HUES6 (cell line): ENCODE measurements around the gene GSDME.

Source experiments
- H3K27ac ChIP-seq: 2 replicates; pipeline ENCODE4 v1.7.0; 2013; ENCODE audit warnings: low read depth, mild to moderate bottlenecking, low read length, inconsistent platforms
- H3K27me3 ChIP-seq: 2 replicates; pipeline ENCODE4 v1.6.1; 2013; ENCODE audit warnings: low read length; ENCODE audit not compliant: control insufficient read depth, insufficient read depth
- H3K36me3 ChIP-seq: 2 replicates; pipeline ENCODE4 v1.6.1; 2013; ENCODE audit warnings: low read length; ENCODE audit not compliant: control insufficient read depth, insufficient read depth
- H3K4me1 ChIP-seq: 2 replicates; pipeline ENCODE4 v1.6.1; 2013; ENCODE audit warnings: low read length; ENCODE audit not compliant: control insufficient read depth, insufficient read depth
- H3K4me3 ChIP-seq: 2 replicates; pipeline ENCODE4 v1.5.1; 2013; ENCODE audit warnings: low read depth, low read length
- H3K9ac ChIP-seq: one replicate; pipeline ENCODE4 v1.6.1; 2013; ENCODE audit warnings: mild to moderate bottlenecking, low read length
- H3K9me3 ChIP-seq: 2 replicates; pipeline ENCODE4 v1.6.1; 2013; ENCODE audit warnings: low read depth, low read length; ENCODE audit not compliant: control insufficient read depth, insufficient read depth

GSDME gene

DNA sequence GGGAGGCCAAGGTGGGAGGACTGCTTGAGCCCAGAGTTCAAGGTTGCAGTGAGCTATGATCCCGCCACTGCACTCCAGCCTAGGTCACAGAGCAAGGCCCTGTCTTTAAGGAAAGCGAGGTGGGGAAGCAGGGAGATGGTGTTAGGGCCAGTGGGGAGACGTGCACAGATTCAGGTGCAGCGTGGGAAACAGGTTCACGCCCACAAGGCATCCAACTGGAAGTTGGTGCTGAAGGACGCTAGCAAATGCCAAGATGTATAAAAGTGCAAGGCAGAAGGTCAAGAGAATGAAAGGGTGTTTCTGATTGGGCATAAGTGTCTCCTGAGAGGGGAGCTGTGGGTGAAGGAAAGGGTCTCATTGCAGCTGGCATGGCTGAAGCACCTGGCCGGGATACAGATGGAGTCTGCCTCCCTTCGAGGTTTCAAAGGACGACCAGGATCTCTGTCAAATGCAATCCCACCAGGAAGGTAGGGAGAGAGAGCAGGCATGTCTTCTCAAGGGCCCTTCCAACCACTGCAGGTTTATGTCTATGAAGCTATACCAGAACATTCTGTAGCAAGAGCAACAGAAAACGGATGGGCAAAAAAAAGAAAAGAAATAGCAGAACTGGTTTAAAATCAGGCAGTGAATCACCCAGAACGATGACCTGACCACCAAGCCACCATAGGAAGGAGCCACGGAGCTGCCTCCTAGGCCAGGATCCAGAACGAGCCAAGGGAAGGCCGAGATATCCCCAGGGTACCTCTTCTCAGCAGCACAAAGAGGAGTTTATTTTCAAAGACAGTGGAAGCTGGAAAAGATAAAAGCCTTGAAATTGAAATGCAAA, 43.2 kb downstream of the GSDME start:
- H3K27ac ChIP-seq: no peak overlapping the region
- H3K4me1 ChIP-seq: peaks cover 3% of the 10 kb centered on the region; the same call in 1 of the 2 replicates
- no peaks in the 10 kb centered on the region for H3K36me3 ChIP-seq
- no peak overlapping the region for H3K4me3 ChIP-seq
- no peaks in the 10 kb centered on the region for H3K9me3 ChIP-seq
- H3K9ac ChIP-seq: no peak overlapping the region
- H3K27me3 ChIP-seq: no peaks in the 10 kb centered on the region

- no peaks in the 10 kb centered on the region for H3K36me3 ChIP-seq
- H3K4me3 ChIP-seq: no peak overlapping the region
- H3K27me3 ChIP-seq: no peaks in the 10 kb centered on the region
- H3K9ac ChIP-seq: no peak overlapping the region
- H3K4me1 ChIP-seq: no peaks in the 10 kb centered on the region
- no peaks in the 10 kb centered on the region for H3K9me3 ChIP-seq
- H3K27ac ChIP-seq: no peak overlapping the region
These were observed 44.0 kb downstream of the GSDME start for GRCh38 chr7:24713039-24713793.

GRCh38 chr7:24709585-24710360, 47.5 kb downstream of the GSDME start:
- H3K4me1 ChIP-seq: no peaks in the 10 kb centered on the region; the same call in 1 of the 2 replicates
- no peak overlapping the region for H3K27ac ChIP-seq

DNA sequence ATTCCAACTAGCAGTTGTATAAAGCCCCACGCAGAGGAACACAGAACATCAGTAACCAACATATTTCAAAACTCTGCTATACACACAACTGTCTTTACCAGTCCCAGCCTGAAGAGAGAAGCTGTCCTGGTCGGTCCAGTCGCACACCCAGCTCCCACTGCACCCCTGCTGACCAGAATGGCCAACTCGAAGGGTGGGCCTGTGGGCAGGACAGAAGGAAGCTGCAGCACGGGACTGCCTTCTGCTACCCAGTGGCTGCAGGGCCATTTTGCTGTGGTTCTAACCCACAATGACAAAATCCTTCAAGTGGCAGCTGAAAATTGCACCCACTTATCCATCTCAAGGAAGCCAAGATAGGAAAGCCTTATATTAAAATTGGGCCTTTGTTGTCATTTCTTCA, 48.2 kb downstream of the GSDME start:
- Histone ChIP-seq H3K36me3 (no peaks in the 10 kb centered on the region), H3K4me1 (no peaks in the 10 kb centered on the region; the same call in 1 of the 2 replicates), H3K27ac (no peak overlapping the region), H3K9ac (no peak overlapping the region), H3K27me3 (no peaks in the 10 kb centered on the region), H3K9me3 (no peaks in the 10 kb centered on the region), H3K4me3 (no peak overlapping the region)

More at GRCh38 chr7:24709585-24710360, 47.5 kb downstream of the GSDME start:
- Histone ChIP-seq H3K27me3 (no peaks in the 10 kb centered on the region), H3K4me3 (no peak overlapping the region), H3K36me3 (no peaks in the 10 kb centered on the region), H3K9ac (no peak overlapping the region), H3K9me3 (no peaks in the 10 kb centered on the region)

GRCh38 chr7:24707988-24708615, 49.2 kb downstream of the GSDME start:
- Histone ChIP-seq H3K9me3 (no peaks in the 10 kb centered on the region), H3K4me1 (no peaks in the 10 kb centered on the region; the same call in 1 of the 2 replicates), H3K9ac (no peak overlapping the region), H3K36me3 (peaks cover 9% of the 10 kb centered on the region; the same call in 1 of the 2 replicates), H3K27me3 (no peaks in the 10 kb centered on the region), H3K4me3 (no peak overlapping the region), H3K27ac (no peak overlapping the region)

DNA sequence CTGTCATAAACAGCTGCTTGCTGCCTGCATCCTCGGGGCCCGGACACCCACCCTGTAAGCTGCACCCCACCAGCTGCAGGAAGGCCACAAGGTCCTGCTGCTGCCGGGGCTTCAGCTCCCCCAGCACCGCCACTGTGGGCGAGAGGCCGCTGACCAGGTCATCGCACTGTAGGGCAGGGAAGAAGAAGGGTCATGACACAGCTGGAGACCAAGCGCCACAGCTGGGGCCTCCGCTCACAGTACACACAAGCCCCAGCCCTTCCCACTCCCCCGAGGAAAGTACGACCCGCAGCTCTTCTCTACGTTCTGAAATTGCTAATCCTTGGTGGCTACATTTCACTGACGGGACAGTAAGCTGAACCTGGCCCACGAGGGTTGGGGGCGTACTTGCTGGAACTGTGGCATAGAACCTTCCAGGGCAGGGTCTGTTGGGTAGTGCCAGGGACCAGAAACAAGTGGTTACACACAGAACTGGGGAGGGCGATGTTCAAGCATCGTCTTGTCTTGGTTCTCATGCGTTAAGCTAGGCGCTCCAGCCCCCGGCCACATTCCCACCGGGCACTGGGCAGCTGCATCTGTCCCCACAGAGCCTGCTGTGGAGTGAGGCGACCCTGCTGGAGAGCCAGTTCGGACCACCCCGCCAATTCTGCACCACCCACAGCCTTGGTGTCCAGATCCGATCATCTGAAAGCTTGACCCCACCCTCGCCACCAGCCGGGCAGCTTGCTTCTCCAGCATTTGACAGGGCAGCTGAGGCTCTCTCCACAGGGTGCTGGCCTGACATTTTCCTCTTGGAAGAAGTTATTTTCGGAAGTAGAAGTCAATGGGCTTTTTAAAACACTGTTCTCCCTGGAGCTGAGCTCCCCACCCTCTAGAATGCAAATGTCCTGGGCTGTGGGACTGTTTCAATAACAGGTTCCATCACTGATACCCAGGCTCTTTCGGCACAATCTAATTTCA, 50.8 kb downstream of the GSDME start:
- Histone ChIP-seq H3K9me3 (no peaks in the 10 kb centered on the region), H3K27me3 (no peaks in the 10 kb centered on the region), H3K27ac (no peak overlapping the region), H3K9ac (no peak overlapping the region), H3K36me3 (peaks cover 9% of the 10 kb centered on the region; the same call in 1 of the 2 replicates), H3K4me1 (peaks cover 2% of the 10 kb centered on the region; the same call in 1 of the 2 replicates), H3K4me3 (no peak overlapping the region)

- Histone ChIP-seq H3K27me3 (no peaks in the 10 kb centered on the region), H3K9ac (no peak overlapping the region), H3K9me3 (no peaks in the 10 kb centered on the region), H3K27ac (no peak overlapping the region), H3K36me3 (peaks cover 9% of the 10 kb centered on the region; the same call in 1 of the 2 replicates), H3K4me1 (peaks cover 11% of the 10 kb centered on the region; the same call in 1 of the 2 replicates), H3K4me3 (no peak overlapping the region)
These were observed 51.8 kb downstream of the GSDME start for GRCh38 chr7:24705461-24705954.

DNA sequence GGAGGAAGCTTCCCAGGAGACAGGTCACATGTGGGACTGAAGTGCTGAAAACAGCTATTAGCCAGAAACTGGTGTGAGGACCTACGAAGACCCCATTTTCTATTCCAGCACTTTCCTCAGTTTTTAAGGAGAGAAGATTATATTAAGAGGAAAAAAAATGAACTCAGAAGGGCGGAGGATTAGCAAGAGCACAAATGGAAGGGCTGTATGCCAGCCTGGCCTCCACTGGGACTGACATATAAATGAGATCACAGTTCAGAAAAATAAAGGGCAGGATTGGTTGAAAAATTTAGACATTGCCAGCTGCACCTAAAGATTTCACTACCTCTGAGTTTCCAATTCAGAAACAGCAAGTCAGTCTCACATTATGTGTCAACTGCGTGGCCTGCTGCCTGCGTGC, 53.0 kb downstream of the GSDME start:
- H3K27me3 ChIP-seq: no peaks in the 10 kb centered on the region

GRCh38 chr7:24703296-24703695, 54.0 kb downstream of the GSDME start:
- H3K4me3 ChIP-seq: no peak overlapping the region
- H3K36me3 ChIP-seq: peaks cover 14% of the 10 kb centered on the region
- no peaks in the 10 kb centered on the region for H3K27me3 ChIP-seq
- peaks cover 12% of the 10 kb centered on the region; the same call in 1 of the 2 replicates for H3K4me1 ChIP-seq
- no peak overlapping the region for H3K27ac ChIP-seq
- no peak overlapping the region for H3K9ac ChIP-seq
- H3K9me3 ChIP-seq: no peaks in the 10 kb centered on the region

More for the DNA sequence above, 53.0 kb downstream of the GSDME start:
- Histone ChIP-seq H3K9ac (no peak overlapping the region), H3K36me3 (peaks cover 9% of the 10 kb centered on the region; the same call in 1 of the 2 replicates), H3K27ac (no peak overlapping the region), H3K9me3 (no peaks in the 10 kb centered on the region), H3K4me1 (peaks cover 12% of the 10 kb centered on the region; the same call in 1 of the 2 replicates), H3K4me3 (no peak overlapping the region)
